H1 (cell line): Measurements from ENCODE around the gene NT5E. TPM values are rescaled to one million over a fixed set of nuclear protein-coding genes. Genes with fewer than 3 reads are reported as not detected.

Experiments used
- CTCF ChIA-PET: fragments of 300-600 bp; sonication (Branson Sonifier 250); formaldehyde crosslinking; loops from one replicate; lab custom pipeline; 2021; ENCODE audit not compliant: partially characterized antibody; lab: Charles Lee
- POLR2A ChIA-PET: fragments of 300-600 bp; sonication (Branson Sonifier 250); formaldehyde crosslinking; loops from one replicate; lab custom pipeline; 2021; ENCODE audit warnings: inconsistent platforms; ENCODE audit not compliant: partially characterized antibody; lab: Charles Lee
- DNase-seq, 2 experiments: peaks; one replicate each; pipeline versions ENCODE4 v3.0.0 to v3.0.0-alpha.2; 2010 to 2022; ENCODE audit warnings: low spot score in 2 of 2, low read depth in 1 of 2, mixed read lengths in 1 of 2
- FAIRE-seq: peaks from 2 replicates; lab custom pipeline; 2011; peaks lifted over from hg19 to GRCh38; lab: Jason Lieb, UNC
- H2AFZ ChIP-seq: 2 replicates; pipeline ENCODE4 v1.8.1; 2012; ENCODE audit warnings: low read length, inconsistent platforms
- H2AK5ac ChIP-seq: 2 replicates; pipeline ENCODE4 v1.6.1; 2013; ENCODE audit warnings: low read depth, low read length
- H2BK120ac ChIP-seq: replicated peaks from 2 replicates; pipeline ENCODE3; 2013; ENCODE audit warnings: low read depth, low read length, inconsistent platforms
- H2BK12ac ChIP-seq: 2 replicates; pipeline ENCODE4 v1.6.1; 2013; ENCODE audit warnings: low read depth, low read length
- H2BK15ac ChIP-seq: 2 replicates; pipeline ENCODE4 v1.6.1; 2013; ENCODE audit warnings: low read length
- H2BK20ac ChIP-seq: 2 replicates; pipeline ENCODE4 v1.6.1; 2013; ENCODE audit warnings: low read length
- H2BK5ac ChIP-seq: 2 replicates; pipeline ENCODE4 v1.6.1; 2013; ENCODE audit warnings: low read depth, low read length
- H3K14ac ChIP-seq: 2 replicates; pipeline ENCODE4 v1.6.1; 2013; ENCODE audit warnings: inconsistent platforms; ENCODE audit not compliant: insufficient read length
- H3K18ac ChIP-seq: 2 replicates; pipeline ENCODE4 v1.6.1; 2013; ENCODE audit warnings: low read length; ENCODE audit errors: extremely low read depth
- H3K23ac ChIP-seq: 2 replicates; pipeline ENCODE4 v1.6.1; 2013; ENCODE audit warnings: inconsistent platforms; ENCODE audit not compliant: insufficient read length
- H3K23me2 ChIP-seq: 2 replicates; pipeline ENCODE4 v1.6.1; 2013; ENCODE audit warnings: low read depth, low read length
- H3K27ac ChIP-seq: 2 replicates; pipeline ENCODE4 v1.6.1; 2011; ENCODE audit warnings: low read depth, low read length, inconsistent platforms
- H3K27me3 ChIP-seq, 4 experiments: replicated peaks in 1 of 4; 1 replicate in 1 of 4; 2 replicates in 3 of 4; pipeline versions ENCODE4 v1.6.1 to v1.8.1; 2011 to 2013; ENCODE audit warnings: low read length in 3 of 4, mild to moderate bottlenecking in 3 of 4, inconsistent platforms in 2 of 4, mixed read lengths in 2 of 4, moderate library complexity in 1 of 4; ENCODE audit not compliant: control insufficient read depth in 3 of 4, insufficient read depth in 3 of 4; ENCODE audit errors: extremely low read depth in 1 of 4
- H3K36me3 ChIP-seq, 4 experiments: 2 replicates each; pipeline versions ENCODE4 v1.6.1 to v1.8.1; 2011 to 2013; ENCODE audit warnings: mild to moderate bottlenecking in 4 of 4, low read length in 3 of 4, moderate library complexity in 2 of 4, control low read depth in 1 of 4, inconsistent platforms in 1 of 4; ENCODE audit not compliant: insufficient read depth in 4 of 4, control insufficient read depth in 2 of 4
- H3K4ac ChIP-seq: replicated peaks from 2 replicates; pipeline ENCODE3; 2013; ENCODE audit warnings: low read length, low read depth, mixed read lengths, inconsistent platforms; ENCODE audit not compliant: insufficient read length
- H3K4me1 ChIP-seq, 4 experiments: replicated peaks in 1 of 4; 1 replicate in 1 of 4; 2 replicates in 3 of 4; pipeline versions ENCODE4 v1.6.1 to v1.8.1; 2011 to 2013; ENCODE audit warnings: low read length in 3 of 4, inconsistent platforms in 2 of 4, mixed read lengths in 1 of 4; ENCODE audit not compliant: insufficient read depth in 4 of 4, control insufficient read depth in 3 of 4
- H3K4me2 ChIP-seq, 2 experiments: 2 replicates each; pipeline versions ENCODE4 v1.6.1 to v1.8.1; 2011 to 2013; ENCODE audit warnings: low read depth in 2 of 2, low read length in 2 of 2, control low read depth in 1 of 2, inconsistent platforms in 1 of 2, mild to moderate bottlenecking in 1 of 2; ENCODE audit not compliant: insufficient read depth in 1 of 2
- H3K4me3 ChIP-seq, 4 experiments: fragments of 200-600, 300-600 bp in 1 of 4; sonication (generic), shearing (Covaris generic), sonication (Bioruptor Twin) in 1 of 4; 2 replicates each; pipeline versions ENCODE4 v1.5.1 to v1.8.1; 2011 to 2016; ENCODE audit warnings: low read length in 4 of 4, low read depth in 3 of 4, control low read depth in 2 of 4, inconsistent platforms in 2 of 4, mild to moderate bottlenecking in 2 of 4, mixed read lengths in 1 of 4, moderate library complexity in 1 of 4; ENCODE audit not compliant: insufficient read depth in 2 of 4; ENCODE audit errors: extremely low read depth in 1 of 4
- H3K56ac ChIP-seq: replicated peaks from 2 replicates; pipeline ENCODE3; 2013; ENCODE audit warnings: low read depth, mild to moderate bottlenecking, mixed read lengths, low read length, inconsistent platforms; ENCODE audit not compliant: insufficient read length
- H3K79me1 ChIP-seq: 2 replicates; pipeline ENCODE4 v1.6.1; 2013; ENCODE audit warnings: low read depth, low read length, control low read depth
- H3K79me2 ChIP-seq, 2 experiments: 2 replicates each; pipeline versions ENCODE4 v1.6.1 to v1.8.1; 2012 to 2013; ENCODE audit warnings: low read length in 2 of 2, mild to moderate bottlenecking in 2 of 2, inconsistent platforms in 1 of 2; ENCODE audit not compliant: insufficient read depth in 2 of 2, control insufficient read depth in 1 of 2
- H3K9ac ChIP-seq, 4 experiments: replicated peaks in 1 of 4; 1 replicate in 1 of 4; 2 replicates in 3 of 4; pipeline versions ENCODE4 v1.6.1 to v1.8.1; 2011 to 2013; ENCODE audit warnings: low read depth in 3 of 4, low read length in 3 of 4, control low read depth in 2 of 4, mild to moderate bottlenecking in 2 of 4, moderate library complexity in 2 of 4, inconsistent platforms in 1 of 4; ENCODE audit errors: extremely low read depth in 1 of 4
- H3K9me3 ChIP-seq, 2 experiments: 2 replicates each; pipeline versions ENCODE4 v1.6.1 to v1.8.1; 2012 to 2013; ENCODE audit warnings: mild to moderate bottlenecking in 2 of 2, moderate library complexity in 2 of 2, control low read depth in 1 of 2, inconsistent platforms in 1 of 2, low read depth in 1 of 2, low read length in 1 of 2, mixed read lengths in 1 of 2; ENCODE audit not compliant: insufficient read depth in 2 of 2
- H4K20me1 ChIP-seq, 2 experiments: replicated peaks in 1 of 2; 2 replicates each; pipeline versions ENCODE3 to v1.8.1; 2011 to 2013; ENCODE audit warnings: inconsistent platforms in 2 of 2, low read length in 2 of 2, mild to moderate bottlenecking in 1 of 2; ENCODE audit not compliant: insufficient read depth in 2 of 2, control insufficient read depth in 1 of 2
- H4K5ac ChIP-seq: 2 replicates; pipeline ENCODE4 v1.6.1; 2013; ENCODE audit warnings: low read length, low read depth, mixed read lengths, inconsistent platforms; ENCODE audit not compliant: insufficient read length
- H4K8ac ChIP-seq: 2 replicates; pipeline ENCODE4 v1.8.0; 2013; ENCODE audit warnings: mild to moderate bottlenecking, moderate library complexity, low read length, inconsistent platforms; ENCODE audit not compliant: insufficient read depth; ENCODE audit errors: extremely low read depth
- H4K91ac ChIP-seq: replicated peaks from 2 replicates; pipeline ENCODE3; 2013; ENCODE audit warnings: low read length, mixed read lengths, inconsistent platforms; ENCODE audit not compliant: insufficient read length
- CTCF ChIP-seq, 3 experiments: IDR thresholded peaks; 1 replicate in 2 of 3; 2 replicates in 1 of 3; pipeline versions ENCODE4 v1.5.1 to v1.6.1; 2011; ENCODE audit warnings: low read length in 3 of 3, mild to moderate bottlenecking in 3 of 3, inconsistent platforms in 2 of 3, low read depth in 1 of 3, moderate library complexity in 1 of 3; ENCODE audit not compliant: insufficient read depth in 1 of 3; ENCODE audit errors: control extremely low read depth in 1 of 3
- EGR1 ChIP-seq: IDR thresholded peaks from 2 replicates; pipeline ENCODE4 v1.6.1; 2011; ENCODE audit warnings: low read depth, low read length, borderline replicate concordance
- EP300 ChIP-seq, 2 experiments: IDR thresholded peaks; 1 replicate in 1 of 2; 2 replicates in 1 of 2; pipeline ENCODE4 v1.6.1; 2011 to 2012; ENCODE audit warnings: low read depth in 2 of 2, low read length in 2 of 2, mild to moderate bottlenecking in 2 of 2, borderline replicate concordance in 1 of 2, inconsistent platforms in 1 of 2, moderate library complexity in 1 of 2
- HDAC6 ChIP-seq: IDR thresholded peaks from one replicate; pipeline ENCODE4 v1.7.1; 2012; ENCODE audit warnings: low read depth, mild to moderate bottlenecking, inconsistent platforms, low read length, moderate library complexity
- JUN ChIP-seq: IDR thresholded peaks from 2 replicates; pipeline ENCODE4 v1.6.1; 2011; ENCODE audit warnings: low read depth, mild to moderate bottlenecking, improper control_type of control experiment, low read length
- KDM1A ChIP-seq: fragments of 200-600, 300-600 bp; sonication (generic); IDR thresholded peaks from 2 replicates; pipeline ENCODE4 v1.7.1; 2016; ENCODE audit warnings: mild to moderate bottlenecking, low read length, borderline replicate concordance
- NRF1 ChIP-seq: IDR thresholded peaks from 2 replicates; pipeline ENCODE4 v1.6.1; 2011; ENCODE audit warnings: mild to moderate bottlenecking, low read depth, low read length, improper control_type of control experiment
- RBBP5 ChIP-seq: IDR thresholded peaks from 2 replicates; pipeline ENCODE4 v1.7.1; 2012; ENCODE audit warnings: low read depth, mild to moderate bottlenecking, inconsistent platforms, low read length, moderate library complexity, borderline replicate concordance
- RXRA ChIP-seq: IDR thresholded peaks from 2 replicates; pipeline ENCODE4 v1.6.1; 2011; ENCODE audit warnings: low read depth, mild to moderate bottlenecking, low read length, moderate library complexity; ENCODE audit not compliant: insufficient read depth
- SIX5 ChIP-seq: IDR thresholded peaks from 2 replicates; pipeline ENCODE4 v1.6.1; 2011; ENCODE audit warnings: mild to moderate bottlenecking, low read depth, low read length
- WGBS, 2 experiments: shearing (Covaris generic) in 1 of 2; methylation state at CpG; one replicate each; pipeline versions ENCODE4 v1.1.6 to v1.1.7; 2013 to 2015; ENCODE audit warnings: low lambda C conversion rate in 2 of 2, mixed read lengths in 2 of 2, inconsistent platforms in 1 of 2, low coverage in 1 of 2, missing lambda C conversion rate in 1 of 2; ENCODE audit not compliant: insufficient replicate concordance in 2 of 2, insufficient coverage in 1 of 2, insufficient read length in 1 of 2; ENCODE audit errors: extremely low coverage in 1 of 2, missing lambda C conversion rate in 1 of 2; 5-methylcytosine and 5-hydroxymethylcytosine counted together
- polyA plus RNA-seq, 7 experiments: library from polyadenylated mRNA; depleted of rRNA in 3 of 7; stranded (reverse) in 5 of 7; unstranded in 2 of 7; fragments of >200 nt in 5 of 7; fragments of 200-250 nt in 2 of 7; gene quantifications; 1 replicate in 5 of 7; 2 replicates in 1 of 7; 4 replicates in 1 of 7; pipeline versions ENCODE4 v1.2.1 to v1.2.3, GENCODE V29; 2011 to 2013; ENCODE audit warnings: missing spikeins in 2 of 7, mixed read lengths in 2 of 7
- total RNA-seq: library from RNA; stranded (reverse); fragmentation: NEBNext Ultra II Directional; extraction: Animal tissue kit (Norgen Biotek cat#: 25700); gene quantifications from 2 replicates; pipeline ENCODE4 v1.2.1, GENCODE V29; 2021

The NT5E gene
- total and polyA plus RNA-seq, 2 of the 8 experiments (the other 6 are each of a cell fraction or from before 2014, with no cell fraction given): 0.74 to 1.5 TPM

GRCh38 chr6:85402922-85403321, 47.0 kb upstream of the NT5E start:
- no peaks in the 10 kb centered on the region for H3K36me3 ChIP-seq
- no peaks in the 10 kb centered on the region for H3K9me3 ChIP-seq
- H3K4me1 ChIP-seq: peaks cover 0 to 8% (median 4%) of the 10 kb centered on the region in 4 experiments; a peak in 3 of 7 replicates
- H3K23ac ChIP-seq: no peak overlapping the region
- H3K14ac ChIP-seq: no peak overlapping the region
- H2BK12ac ChIP-seq: peak overlapping the region; percentile 76; the same call in 1 of the 2 replicates
- POLR2A ChIA-PET: interaction anchor here (1.4 kb wide), 1 partner anchor 47 kb away, joined by 5 read pairs; the partner anchor contains the start of gene NT5E
- H3K27ac ChIP-seq: no peak overlapping the region
- H4K91ac ChIP-seq: no peak overlapping the region
- DNase-seq (no peak), FAIRE-seq (no peak)
- no peak overlapping the region for H3K4me3 ChIP-seq
- H2BK5ac ChIP-seq: peak overlapping the region; percentile 38; the same call in 1 of the 2 replicates
- H4K20me1 ChIP-seq: no peaks in the 10 kb centered on the region
- H3K56ac ChIP-seq: no peak overlapping the region
- H2AFZ ChIP-seq: peak overlapping the region; percentile 78; the same call in 1 of the 2 replicates
- no peak overlapping the region for H2AK5ac ChIP-seq
- H3K79me1 ChIP-seq: no peaks in the 10 kb centered on the region
- H2BK15ac ChIP-seq: no peak overlapping the region
- 80% methylated on average over 7 of the region's 7 CpGs; no CpG with 5 or more reads in 1 of the 2 experiments for WGBS, 2 experiments
- peak overlapping the region in 1 of 2 experiments; percentile 32; a peak in 1 of 4 replicates for H3K4me2 ChIP-seq
- no peak overlapping the region for H4K8ac ChIP-seq
- H3K79me2 ChIP-seq: no peaks in the 10 kb centered on the region
- H2BK120ac ChIP-seq: no peak overlapping the region
- no peak overlapping the region for H4K5ac ChIP-seq
- CTCF ChIA-PET: interaction anchor here (1.1 to 2.0 kb wide), 5 partner anchors 11 to 81 kb away, joined by 3 to 8 read pairs (median 4); no protein-coding TSS in a partner anchor
- H3K27me3 ChIP-seq: no peaks in the 10 kb centered on the region; a peak in 1 of 7 replicates
- H3K23me2 ChIP-seq: no peaks in the 10 kb centered on the region
- no peak overlapping the region; the same call in 1 of the 2 replicates for H2BK20ac ChIP-seq
- H3K18ac ChIP-seq: no peak overlapping the region
- H3K4ac ChIP-seq: no peak overlapping the region
- H3K9ac ChIP-seq: no peak overlapping the region
- no peak for TF ChIP-seq SIX5
- no peak for TF ChIP-seq EGR1
- no peak for TF ChIP-seq EP300 (IDR thresholded peaks at IDR 0.05; ENCODE audit: borderline replicate concordance in 1 of 2, low read depth in 2 of 2, low read length in 2 of 2)
- TF ChIP-seq NRF1: no peak
- TF ChIP-seq KDM1A: no peak
- no peak for TF ChIP-seq RBBP5
- TF ChIP-seq HDAC6: no peak
- TF ChIP-seq JUN: no peak
- no peak for TF ChIP-seq RXRA
- no peak for TF ChIP-seq CTCF (IDR thresholded peaks at IDR 0.05; ENCODE audit: control extremely low read depth in 1 of 3, insufficient read depth in 1 of 3, low read depth in 1 of 3, low read length in 3 of 3)
